K562 (cell line): ENCODE data around the gene SLC23A2. TPM values are rescaled to one million over a fixed set of nuclear protein-coding genes. Genes with fewer than 3 reads are reported as not detected.

Experiments
- ELF1 ChIP-seq: fragments of 200-800 bp; sonication (Bioruptor generic); IDR thresholded peaks from 2 replicates; pipeline ENCODE4 v1.6.1; 2016; ENCODE audit warnings: missing genetic modification characterization, missing compliant biosample characterization
- JUNB ChIP-seq: fragments of 450-650 bp; formaldehyde crosslinking; conservative IDR thresholded peaks from 2 replicates; pipeline ENCODE4 v1.4.0; 2020; ENCODE audit warnings: mild to moderate bottlenecking
- TCFL5 ChIP-seq: fragments of 250-450 bp; sonication (Bioruptor Pico); conservative IDR thresholded peaks from 2 replicates; pipeline ENCODE4 v1.6.1; 2021; ENCODE audit warnings: mild to moderate bottlenecking, moderate library complexity, matching md5 sums
- polyA plus RNA-seq, 8 experiments: library from polyadenylated mRNA; depleted of rRNA in 4 of 8; stranded (reverse) in 5 of 8; unstranded in 3 of 8; fragments of >200 nt; fragmentation: Nextera tagmentation in 2 of 8; fragmentation: Illumina TruSeq in 1 of 8; extraction: Ambion mirVana in 2 of 8; extraction: Trizol in 1 of 8; gene quantifications; 2 replicates each; pipeline versions ENCODE4 v1.2.1 to v1.2.3, GENCODE V29; 2011 to 2014; ENCODE audit warnings: inconsistent platforms in 1 of 8, missing spikeins in 1 of 8
- total RNA-seq, 7 experiments: library from RNA; depleted of rRNA in 6 of 7; stranded (reverse); fragments of >200 nt in 6 of 7; fragmentation: Illumina TruSeq in 2 of 7; extraction: Trizol in 2 of 7; gene quantifications; 2 replicates each; pipeline versions ENCODE4 v1.2.1 to v1.2.3, GENCODE V29; 2011 to 2021; ENCODE audit warnings: low replicate concordance in 1 of 7
- TF ChIP-seq, protein P1 (sequence below), 2 experiments: fragments of 450-650 bp in 1 of 2; sonication (generic) in 1 of 2; formaldehyde crosslinking in 1 of 2; IDR thresholded peaks; 2 replicates each; pipeline versions ENCODE4 v1.7.1 to v1.9.0; 2016 to 2022; ENCODE audit warnings: inconsistent platforms in 1 of 2, mild to moderate bottlenecking in 1 of 2, missing genetic modification reagents in 1 of 2

The SLC23A2 gene
- total and polyA plus RNA-seq, 9 of the 15 experiments (the other 6 are each of a cell fraction or from before 2014, with no cell fraction given) = 0.39 to 6.7 (median 3.2) TPM

DNA sequence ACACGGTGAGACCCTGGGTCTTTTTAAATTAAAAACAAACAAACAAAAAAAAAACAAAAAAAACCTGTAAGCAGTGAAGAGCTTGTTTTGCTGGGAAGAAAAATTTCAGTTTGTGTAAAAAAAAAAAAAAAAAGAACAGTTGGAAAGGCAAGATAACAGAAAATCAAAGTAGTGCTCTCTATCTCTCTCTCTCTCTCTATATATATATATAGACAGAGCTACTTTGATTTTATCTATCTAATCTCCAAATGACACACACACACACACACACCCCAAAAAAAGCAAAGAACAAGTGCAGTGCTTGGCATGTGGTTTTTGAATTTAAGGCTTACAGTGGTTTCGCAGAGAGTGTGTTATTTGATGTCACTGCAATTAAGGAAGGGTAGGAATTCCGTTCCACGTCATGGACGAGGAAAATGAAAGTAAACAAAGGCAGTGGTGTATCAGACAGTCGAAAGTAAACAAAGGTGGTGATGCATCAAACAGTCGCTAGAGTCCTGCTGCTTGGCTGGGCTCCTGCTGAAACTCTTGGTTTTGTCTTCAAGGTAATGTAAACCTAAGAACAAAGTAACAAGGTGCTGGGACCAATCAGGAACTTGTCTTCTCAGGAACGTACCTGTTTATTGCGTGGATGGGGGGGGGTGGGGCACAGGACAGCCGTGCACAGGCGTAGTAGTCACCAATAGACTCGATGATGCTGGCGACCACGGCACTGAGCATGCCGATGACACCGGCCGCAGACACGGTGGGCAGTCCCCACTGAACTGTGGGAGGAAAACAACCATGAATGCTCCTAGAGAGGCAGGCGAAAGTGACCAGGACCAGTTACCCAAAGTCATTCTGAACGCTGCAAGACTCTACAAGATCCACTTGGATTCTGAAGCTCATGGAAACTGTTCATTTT, 131.8 kb downstream of the SLC23A2 start (continued):
- TF ChIP-seq, protein P1, sequence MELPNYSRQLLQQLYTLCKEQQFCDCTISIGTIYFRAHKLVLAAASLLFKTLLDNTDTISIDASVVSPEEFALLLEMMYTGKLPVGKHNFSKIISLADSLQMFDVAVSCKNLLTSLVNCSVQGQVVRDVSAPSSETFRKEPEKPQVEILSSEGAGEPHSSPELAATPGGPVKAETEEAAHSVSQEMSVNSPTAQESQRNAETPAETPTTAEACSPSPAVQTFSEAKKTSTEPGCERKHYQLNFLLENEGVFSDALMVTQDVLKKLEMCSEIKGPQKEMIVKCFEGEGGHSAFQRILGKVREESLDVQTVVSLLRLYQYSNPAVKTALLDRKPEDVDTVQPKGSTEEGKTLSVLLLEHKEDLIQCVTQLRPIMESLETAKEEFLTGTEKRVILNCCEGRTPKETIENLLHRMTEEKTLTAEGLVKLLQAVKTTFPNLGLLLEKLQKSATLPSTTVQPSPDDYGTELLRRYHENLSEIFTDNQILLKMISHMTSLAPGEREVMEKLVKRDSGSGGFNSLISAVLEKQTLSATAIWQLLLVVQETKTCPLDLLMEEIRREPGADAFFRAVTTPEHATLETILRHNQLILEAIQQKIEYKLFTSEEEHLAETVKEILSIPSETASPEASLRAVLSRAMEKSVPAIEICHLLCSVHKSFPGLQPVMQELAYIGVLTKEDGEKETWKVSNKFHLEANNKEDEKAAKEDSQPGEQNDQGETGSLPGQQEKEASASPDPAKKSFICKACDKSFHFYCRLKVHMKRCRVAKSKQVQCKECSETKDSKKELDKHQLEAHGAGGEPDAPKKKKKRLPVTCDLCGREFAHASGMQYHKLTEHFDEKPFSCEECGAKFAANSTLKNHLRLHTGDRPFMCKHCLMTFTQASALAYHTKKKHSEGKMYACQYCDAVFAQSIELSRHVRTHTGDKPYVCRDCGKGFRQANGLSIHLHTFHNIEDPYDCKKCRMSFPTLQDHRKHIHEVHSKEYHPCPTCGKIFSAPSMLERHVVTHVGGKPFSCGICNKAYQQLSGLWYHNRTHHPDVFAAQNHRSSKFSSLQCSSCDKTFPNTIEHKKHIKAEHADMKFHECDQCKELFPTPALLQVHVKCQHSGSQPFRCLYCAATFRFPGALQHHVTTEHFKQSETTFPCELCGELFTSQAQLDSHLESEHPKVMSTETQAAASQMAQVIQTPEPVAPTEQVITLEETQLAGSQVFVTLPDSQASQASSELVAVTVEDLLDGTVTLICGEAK (IDR thresholded peaks at IDR 0.05) = peak; percentile 55
- TF ChIP-seq, protein P1 (CRISPR knock-in tag; IDR thresholded peaks at IDR 0.05) = no peak
- TF ChIP-seq JUNB = no peak
- TF ChIP-seq TCFL5 = no peak
- TF ChIP-seq ELF1 = no peak
